Activated effector memory CD4-positive, alpha-beta T cell treated with Interleukin-2 at 50 U/mL for 16 hours (primary cell): ENCODE results near the gene MAN2A2.
"Not testable (repeated sequence)": the region's sequence is repeated elsewhere in the genome, so short reads cannot be mapped to it uniquely, and the experiment has no call there.

Experiments
- DNase-seq: peaks from one replicate; pipeline ENCODE4 v3.0.0-alpha.2; 2020

The MAN2A2 gene

DNA sequence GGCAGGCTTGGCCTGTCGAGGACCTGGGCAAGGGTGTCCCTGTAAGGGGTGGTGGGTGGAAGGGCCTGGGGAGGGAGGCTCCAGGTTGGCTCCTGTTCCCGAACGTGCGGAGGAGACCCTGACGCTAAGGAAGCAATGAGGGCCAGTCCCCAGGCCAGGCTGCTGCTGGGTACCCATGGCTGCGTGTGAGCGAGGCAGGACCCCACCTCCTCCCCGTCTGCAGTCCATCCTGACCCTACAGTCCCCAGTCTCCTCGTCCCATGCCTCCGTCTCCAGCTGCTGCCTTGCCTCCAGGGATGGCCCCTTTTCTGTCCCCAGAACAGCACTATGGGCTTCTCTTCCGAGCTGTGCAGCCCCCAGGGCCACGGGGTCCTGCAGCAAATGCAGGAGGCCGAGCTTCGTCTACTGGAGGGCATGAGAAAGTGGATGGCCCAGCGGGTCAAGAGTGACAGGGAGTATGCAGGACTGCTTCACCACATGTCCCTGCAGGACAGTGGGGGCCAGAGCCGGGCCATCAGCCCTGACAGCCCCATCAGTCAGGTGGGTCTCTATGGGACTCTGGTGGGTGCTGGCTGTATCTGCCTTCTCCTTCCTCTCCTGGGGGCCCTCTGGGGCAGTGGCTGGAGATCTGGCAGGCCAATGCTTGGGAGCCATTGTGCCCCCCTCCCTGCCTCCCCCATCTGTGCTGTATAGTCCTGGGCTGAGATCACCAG is 18.2 kb upstream of the MAN2A2 start:
- DNase-seq: no peak

DNA sequence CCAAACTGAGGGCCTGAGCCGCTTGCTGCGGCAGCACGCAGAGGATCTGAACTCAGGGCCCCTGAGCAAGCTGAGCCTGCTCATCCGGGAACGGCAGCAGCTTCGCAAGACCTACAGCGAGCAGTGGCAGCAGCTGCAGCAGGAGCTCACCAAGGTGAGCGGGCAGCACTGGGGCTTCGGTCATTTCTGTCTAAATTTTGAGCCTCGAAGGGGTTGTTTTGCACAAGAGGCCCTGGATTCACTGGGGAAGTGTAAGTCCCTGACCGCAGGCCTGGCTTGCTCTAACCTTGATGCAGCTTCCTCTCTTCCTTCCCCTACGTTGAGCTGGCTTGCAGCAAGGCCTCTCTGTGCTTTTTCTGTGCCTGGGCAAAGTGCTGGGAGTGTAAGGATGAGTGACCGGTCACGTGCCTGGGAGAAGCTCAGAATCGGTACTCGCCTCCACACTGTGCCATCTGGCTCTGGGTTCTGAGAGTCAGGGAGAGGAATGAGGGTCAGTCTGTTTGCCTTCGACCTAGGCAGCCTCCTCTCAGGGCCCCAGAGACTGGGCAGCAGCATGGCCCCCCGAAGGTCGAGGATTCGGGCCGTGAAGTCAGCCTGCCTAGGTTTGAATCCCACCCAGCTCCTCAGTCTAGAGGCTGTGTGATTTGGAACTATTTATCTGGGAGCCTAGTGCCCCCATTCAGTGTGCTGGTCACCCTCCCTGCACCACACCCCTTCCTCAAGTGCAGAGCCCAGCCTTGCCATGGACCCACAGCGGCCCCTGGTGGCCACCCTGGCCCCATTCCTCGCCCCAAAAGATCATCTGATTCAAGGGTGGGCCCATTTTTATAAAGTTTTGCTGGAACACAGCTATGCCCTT is 17.4 kb upstream of the MAN2A2 start:
- DNase-seq: peak; percentile 59

DNA sequence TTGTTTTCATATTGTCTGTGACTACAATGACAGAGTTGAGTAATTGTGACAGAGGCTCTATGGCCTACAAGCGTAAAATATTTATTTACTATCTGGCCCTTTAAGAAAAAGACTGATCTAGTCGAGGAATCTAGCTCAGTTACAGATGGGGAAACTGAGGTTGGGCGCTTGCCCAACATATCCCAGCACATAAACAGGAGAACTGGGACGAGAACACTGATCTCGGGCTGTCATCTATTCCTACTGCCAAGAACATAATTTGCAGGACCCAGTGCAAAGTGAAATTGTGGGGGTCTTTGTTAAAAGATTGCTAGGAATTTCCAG is 16.8 kb upstream of the MAN2A2 start:
- no peak for DNase-seq

DNA sequence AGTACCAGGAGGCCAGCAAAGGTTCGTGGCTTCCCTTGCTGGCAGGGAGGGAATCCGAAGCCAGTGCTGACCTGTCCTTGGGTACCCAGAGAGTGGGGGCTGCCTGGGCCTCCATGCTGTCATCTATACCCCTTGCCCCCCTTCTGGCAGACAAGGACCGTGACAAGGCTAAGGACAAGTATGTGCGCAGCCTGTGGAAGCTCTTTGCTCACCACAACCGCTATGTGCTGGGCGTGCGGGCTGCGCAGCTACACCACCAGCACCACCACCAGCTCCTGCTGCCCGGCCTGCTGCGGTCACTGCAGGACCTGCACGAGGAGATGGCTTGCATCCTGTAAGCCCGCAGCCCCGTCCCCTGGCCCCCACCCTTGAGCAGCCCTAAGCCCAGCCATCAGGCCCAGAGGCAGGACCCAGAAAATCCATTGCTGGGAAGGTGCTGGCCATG is 16.0 kb upstream of the MAN2A2 start:
- DNase-seq: no peak

DNA sequence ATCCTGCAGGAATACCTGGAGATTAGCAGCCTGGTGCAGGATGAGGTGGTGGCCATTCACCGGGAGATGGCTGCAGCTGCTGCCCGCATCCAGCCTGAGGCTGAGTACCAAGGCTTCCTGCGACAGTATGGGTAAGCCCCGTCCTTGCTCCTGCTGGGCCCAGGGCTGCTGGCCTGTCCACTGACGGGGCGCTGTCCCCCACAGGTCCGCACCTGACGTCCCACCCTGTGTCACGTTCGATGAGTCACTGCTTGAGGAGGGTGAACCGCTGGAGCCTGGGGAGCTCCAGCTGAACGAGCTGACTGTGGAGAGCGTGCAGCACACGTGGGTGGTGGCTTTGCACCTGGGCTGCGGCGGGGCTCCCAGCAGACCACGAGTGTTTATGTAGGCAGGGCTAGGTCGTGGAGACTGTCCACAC is 13.8 kb upstream of the MAN2A2 start:
- no peak for DNase-seq

DNA sequence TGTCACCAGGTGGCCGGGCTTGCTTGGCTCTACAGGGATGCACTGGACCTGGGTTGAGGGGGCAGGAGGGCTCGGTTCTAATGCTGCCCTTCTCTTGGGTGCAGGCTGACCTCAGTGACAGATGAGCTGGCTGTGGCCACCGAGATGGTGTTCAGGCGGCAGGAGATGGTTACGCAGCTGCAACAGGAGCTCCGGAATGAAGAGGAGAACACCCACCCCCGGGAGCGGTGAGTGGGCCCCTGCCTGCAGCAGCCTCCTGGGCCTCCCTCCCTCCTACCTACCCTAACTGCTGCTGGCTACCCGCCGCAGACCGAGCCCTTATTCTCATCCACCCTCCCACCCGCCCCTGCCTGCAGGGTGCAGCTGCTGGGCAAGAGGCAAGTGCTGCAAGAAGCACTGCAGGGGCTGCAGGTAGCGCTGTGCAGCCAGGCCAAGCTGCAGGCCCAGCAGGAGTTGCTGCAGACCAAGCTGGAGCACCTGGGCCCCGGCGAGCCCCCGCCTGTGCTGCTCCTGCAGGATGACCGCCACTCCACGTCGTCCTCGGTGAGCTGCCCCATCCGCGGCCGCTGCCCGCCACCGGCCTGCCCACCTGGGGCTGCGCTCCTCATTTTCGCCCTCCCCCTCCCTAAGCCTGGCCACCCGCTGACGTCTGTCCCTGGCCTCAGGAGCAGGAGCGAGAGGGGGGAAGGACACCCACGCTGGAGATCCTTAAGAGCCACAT is 13.2 kb upstream of the MAN2A2 start:
- DNase-seq: no peak

DNA sequence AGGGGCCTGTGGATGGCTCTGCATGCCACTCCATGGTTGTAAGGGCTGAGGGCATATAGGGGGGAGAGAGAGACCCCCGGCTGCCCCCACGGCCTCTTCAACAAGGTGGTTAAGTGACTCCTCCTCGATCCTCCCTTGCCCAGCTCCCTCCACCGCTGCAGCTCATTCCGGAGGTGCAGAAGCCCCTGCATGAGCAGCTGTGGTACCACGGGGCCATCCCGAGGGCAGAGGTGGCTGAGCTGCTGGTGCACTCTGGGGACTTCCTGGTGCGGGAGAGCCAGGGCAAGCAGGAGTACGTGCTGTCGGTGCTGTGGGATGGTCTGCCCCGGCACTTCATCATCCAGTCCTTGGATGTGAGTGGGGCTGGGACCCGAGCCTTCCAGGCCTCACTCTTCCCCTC is 12.3 kb upstream of the MAN2A2 start:
- no peak for DNase-seq

DNA sequence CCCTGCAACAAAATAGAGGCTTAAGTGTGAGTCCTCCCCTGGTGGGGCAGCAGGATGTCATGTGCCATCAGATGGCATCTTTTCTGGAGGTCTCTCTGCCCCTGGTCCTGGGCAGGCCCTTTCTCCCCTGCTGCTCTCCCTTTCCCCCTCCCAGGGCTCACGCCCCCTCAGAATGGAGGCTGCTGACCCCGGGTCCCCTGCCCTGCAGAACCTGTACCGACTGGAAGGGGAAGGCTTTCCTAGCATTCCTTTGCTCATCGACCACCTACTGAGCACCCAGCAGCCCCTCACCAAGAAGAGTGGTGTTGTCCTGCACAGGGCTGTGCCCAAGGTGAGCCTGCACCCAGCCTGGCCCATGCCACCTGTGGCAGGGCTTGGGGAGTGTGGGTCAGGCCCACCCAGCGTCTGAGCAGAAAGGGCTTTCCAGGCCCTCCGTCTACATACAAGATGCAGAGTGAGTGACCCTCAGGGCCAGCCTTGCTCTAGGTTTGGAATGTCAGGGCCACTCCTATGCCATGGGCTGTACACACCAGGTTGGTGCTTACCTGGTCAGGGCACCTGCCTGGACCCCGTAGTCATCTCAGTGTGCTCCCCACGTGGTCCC is 11.7 kb upstream of the MAN2A2 start:
- no peak for DNase-seq

DNA sequence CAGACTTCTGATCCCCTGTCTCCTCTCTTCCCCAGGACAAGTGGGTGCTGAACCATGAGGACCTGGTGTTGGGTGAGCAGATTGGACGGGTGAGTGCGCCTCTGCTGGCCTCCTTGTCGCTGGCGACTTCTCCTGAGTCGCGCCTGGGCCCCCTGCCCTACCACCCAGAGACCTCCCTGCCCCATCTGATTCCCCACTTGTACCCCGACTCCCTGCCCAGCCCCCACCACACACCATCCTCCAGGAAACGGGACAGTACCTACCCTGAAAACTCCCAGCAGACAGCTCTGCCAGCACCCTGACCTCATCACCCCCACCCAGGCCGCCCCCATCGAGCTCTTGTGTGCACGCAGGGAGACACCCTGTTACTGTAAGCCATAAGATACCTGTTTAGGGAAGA is 11.1 kb upstream of the MAN2A2 start:
- DNase-seq: no peak

DNA sequence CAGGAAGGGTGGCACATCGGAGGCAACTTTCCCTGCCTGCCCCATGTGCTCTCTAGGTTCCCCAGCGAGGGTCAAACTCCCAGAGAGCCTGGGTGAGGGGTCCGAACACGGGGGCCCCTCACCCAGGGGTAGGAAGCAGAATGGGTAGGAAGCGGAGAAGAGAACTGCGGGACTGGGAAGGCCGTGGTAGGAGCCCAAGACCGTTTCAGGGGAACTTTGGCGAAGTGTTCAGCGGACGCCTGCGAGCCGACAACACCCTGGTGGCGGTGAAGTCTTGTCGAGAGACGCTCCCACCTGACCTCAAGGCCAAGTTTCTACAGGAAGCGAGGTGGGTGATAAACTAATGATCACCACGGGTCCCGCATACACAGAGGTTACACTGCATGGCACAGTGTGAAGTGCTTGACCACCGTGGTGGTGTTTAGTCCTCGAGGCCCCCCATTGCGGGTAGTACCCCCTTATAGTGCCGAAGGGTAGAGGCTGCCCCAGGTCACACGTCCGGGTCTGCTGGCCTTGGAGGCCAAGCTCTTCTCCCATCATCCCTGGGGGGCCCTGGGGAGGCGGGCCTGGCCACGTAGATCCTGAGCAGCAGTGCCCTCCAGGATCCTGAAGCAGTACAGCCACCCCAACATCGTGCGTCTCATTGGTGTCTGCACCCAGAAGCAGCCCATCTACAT is 10.5 kb upstream of the MAN2A2 start:
- no peak for DNase-seq

DNA sequence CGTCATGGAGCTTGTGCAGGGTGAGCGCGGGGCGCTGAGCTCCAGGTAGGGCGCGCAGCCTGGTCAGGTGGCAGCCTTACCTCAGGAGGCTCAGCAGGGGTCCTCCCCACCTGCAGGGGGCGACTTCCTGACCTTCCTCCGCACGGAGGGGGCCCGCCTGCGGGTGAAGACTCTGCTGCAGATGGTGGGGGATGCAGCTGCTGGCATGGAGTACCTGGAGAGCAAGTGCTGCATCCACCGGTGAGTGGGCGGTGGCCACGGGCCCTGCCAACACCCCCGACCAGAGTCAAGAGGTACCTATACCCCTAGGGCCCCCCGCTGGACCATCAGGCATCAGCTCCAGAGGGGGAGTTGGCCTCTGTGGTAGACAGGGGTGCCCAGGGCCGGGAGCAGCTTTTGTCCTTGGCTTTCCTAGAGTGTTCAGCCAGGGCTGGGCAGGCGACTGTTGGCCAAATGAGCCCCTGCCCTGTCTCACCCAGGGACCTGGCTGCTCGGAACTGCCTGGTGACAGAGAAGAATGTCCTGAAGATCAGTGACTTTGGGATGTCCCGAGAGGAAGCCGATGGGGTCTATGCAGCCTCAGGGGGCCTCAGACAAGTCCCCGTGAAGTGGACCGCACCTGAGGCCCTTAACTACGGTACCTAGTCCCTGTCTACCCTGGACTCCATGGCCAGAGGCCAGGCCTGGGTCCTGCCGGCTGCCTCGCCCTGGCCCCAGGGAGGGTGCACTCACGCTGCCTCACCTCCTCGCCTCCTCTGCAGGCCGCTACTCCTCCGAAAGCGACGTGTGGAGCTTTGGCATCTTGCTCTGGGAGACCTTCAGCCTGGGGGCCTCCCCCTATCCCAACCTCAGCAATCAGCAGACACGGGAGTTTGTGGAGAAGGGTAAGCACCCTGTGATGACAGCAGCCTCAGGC is 9.7 kb upstream of the MAN2A2 start:
- DNase-seq: no peak

DNA sequence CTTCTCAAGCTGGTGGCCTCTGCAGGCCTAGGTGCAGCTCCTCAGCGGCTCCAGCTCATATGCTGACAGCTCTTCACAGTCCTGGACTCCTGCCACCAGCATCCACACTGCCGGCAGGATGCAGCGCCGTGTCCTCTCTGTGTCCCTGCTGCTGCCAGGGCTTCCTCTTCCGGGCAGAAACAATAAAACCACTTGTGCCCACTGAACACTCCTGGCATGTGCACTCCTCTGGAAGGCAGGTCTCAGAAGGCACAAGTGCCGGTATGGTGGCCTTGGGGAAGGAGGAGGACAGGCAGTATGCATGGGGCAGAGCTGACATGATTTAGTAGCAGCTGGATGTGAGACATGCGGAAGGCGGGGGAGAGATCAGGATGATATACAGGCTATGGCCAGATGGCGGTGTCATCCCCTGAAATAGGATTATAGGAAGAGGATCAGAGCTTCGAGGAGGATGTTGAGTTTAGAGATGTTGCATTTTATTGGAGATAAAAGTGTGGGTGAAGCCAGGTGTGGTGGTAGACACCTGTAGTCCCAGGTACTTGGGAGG is 7.5 kb upstream of the MAN2A2 start:
- no peak for DNase-seq

DNA sequence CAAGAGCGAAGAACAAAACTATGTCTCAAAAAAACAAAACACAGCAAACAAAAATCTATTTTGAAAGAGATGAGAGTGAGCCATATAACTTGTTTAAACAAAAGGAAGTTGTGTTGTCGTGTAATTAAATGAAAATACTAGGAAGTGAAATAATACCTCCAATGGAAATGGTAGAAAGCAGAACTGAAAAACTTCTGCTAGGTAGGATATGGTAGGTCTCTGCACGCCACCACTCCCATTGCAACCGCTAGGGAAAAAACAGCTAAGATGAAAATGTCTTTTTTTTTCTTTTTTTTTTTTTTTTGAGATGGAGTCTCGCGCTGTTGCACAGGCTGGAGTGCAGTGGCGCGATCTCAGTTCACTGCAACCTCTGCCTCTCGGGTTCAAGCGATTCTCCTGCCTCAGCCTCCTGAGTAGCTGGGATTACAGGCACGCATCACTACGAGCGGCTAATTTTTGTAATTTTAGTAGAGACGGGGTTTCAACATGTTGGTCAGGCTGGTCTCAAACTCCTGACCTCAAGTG is 5.9 kb upstream of the MAN2A2 start:
- DNase-seq: not testable (repeated sequence)

DNA sequence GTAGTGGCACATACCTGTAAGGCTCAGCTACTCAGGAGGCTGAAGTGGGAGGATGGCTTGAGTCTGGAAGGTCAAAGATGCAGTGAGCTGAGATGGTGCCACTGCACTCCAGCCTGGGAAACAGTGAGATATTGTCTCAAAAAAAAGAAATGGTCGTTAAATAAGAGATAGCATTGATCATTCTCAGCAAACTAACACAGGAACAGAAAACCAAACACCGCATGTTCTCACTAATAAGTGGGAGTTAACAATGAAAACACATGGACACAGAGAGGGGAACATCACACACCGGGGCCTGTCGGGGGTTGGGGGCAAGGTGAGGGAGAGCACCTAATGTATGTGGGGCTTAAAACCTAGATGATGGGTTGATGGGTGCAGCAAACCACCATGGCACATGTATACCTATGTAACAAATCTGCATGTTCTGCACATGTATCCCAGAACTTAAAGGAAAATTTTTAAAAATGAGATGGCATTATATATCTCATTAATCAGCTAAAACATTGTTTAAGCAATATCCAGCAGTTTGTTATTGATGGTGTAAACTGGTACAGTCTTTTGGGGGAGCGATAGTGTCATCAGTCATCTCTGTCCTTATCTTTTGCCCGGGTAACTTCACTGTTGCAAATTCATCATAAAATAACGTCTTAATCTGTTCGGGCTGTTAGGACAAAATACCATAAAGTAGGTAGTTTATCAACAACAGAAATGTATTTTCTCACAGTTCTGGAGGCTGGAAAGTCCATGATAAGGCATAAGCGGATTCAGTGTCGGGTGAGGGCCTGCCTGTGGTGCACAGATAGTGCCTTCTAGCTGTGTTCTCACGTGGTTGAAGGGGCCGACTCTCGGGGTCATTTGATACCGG is 1.7 kb upstream of the MAN2A2 start:
- no peak for DNase-seq

DNA sequence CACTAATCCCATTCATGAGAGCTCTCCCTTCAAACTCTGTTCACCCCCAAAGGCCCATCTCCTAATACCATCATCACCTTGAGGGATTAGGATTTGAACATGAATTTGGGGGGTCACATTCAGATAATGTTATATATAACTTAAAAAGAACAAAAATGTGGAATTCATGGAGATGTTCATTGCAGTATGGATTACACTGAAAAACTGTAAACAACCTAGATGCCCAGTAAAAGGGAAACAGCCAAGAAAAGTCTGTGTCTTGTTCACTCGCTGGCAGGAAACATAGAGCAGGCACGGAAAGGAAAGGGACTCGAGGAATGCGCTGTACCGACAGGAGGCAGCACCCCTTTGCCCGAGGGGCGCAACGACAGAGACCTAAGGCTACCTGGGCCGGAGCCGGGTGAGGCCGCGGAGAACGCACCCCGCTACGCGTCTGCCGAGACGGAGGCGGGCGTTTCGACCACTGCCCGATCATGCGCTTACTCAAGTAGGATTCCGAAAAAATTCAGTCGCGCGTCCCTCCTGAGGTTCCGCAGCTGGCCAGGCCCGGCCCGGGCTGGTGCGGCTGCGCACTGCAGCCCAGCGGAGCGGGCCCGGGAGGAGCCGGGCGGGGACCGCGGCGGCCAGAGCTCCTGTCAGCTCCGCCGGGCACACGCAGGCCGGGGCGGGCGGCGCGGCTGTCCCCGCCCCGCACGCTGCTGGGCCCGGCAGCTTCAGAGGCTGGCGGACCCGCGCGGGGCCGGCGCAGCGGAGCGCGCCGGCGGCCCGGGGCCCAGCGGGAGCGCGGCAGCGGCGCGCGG is 862 bp upstream of the MAN2A2 start:
- DNase-seq: peak; percentile 63

DNA sequence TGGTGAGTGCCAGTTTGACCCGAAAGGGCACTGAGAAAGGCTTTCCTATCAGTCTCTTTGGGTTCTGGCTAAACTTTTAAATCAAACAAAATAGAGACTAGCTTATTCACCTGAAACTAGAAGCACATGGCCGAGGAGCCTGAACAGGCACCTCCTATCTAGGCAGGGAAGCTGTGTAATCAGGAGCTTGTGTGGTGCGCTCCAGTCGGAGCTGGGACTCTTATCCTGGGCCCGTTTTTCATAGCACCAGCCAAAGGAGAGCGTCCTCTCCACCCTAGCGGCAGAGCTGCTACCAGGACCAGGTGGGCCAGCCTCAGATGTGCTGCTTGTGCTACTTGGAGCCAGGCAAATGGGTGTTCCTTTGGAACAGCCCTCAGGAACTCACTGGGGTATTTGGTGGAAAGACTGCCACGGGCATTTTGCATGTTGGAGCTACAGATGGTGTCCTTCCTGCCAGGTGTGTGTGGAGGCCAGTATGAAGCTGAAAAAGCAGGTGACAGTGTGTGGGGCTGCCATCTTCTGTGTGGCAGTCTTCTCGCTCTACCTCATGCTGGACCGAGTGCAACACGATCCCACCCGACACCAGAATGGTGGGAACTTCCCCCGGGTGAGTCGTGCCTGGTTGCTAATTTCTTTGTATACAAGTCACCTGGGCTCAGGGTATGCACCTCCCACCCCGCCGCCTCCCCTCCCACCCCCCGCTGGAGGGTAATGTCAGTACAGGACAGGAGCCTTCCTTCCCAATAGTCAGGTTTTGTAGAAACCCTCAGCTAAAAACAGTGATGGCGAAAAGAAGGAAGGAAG is 833 bp downstream of the MAN2A2 start:
- no peak for DNase-seq

DNA sequence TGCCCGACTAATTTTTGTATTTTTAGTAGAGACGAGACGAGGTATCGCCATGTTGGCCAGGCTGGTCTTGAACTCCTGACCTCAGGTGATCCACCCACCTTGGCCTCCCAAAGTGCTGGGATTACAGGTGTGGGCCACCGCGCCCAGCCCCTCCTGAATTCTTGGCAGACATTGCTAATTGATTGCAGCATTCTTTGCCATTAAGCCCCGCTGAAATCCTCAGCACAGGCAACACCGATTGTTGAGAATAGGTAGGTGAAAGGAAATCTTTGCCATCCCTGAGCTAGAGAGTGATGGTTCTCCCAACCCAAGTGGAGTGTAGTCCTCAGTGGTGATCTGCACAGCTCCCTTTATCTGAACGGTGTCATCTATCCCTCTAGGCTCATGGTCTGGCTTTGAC is 1.6 kb downstream of the MAN2A2 start:
- DNase-seq: no peak
